ENCODE data around the gene ASB1. TPM values are rescaled to one million over a fixed set of nuclear protein-coding genes. Genes with fewer than 3 reads are reported as not detected.

ASB1 gene
- total RNA-seq, 1 donor from 2014 or later = 16.7 TPM

DNA sequence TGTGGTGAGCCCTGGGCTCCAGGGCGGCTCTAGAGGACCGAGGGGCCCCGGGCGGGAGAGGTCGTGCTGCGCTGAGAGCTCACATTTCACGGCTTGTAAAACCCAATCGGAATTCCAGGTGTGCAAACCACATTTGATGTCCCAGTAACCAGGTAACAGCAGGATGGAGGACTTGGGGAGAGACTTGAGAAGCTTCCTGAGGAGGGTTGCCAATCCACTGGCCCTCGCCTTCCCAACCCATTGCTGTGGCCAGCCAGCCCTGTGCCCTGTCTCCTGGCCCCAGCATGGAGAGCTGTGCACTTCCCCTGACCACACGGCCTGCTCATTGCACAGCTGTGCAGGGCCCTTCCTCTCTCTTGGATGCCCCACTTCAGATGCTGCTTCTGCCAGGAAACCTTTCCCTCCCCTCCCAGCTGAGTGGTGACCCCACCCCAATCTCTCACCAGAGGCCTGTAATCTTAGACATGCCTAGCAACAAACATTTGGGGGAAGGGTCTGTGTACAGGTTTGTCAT, 39.6 kb downstream of the ASB1 start:
- no peak for TF ChIP-seq POLR2A (IDR thresholded peaks at IDR 0.05)
- no peak overlapping the region for H3K4me3 ChIP-seq
- H3K36me3 ChIP-seq = no peaks in the 10 kb centered on the region
- no peaks in the 10 kb centered on the region for H3K4me1 ChIP-seq
- H3K27me3 ChIP-seq = no peaks in the 10 kb centered on the region
- no peaks in the 10 kb centered on the region for H3K9me3 ChIP-seq
- no peak overlapping the region for H3K27ac ChIP-seq
- DNase-seq (ENCODE audit: extremely low spot score in 2 of 2) = peak in 1 of 2 donors; percentile 89
- intact Hi-C loops (cut with DNase I) = no loop called here

GRCh38 chr2:238467062-238467461, 40.3 kb downstream of the ASB1 start:
- H3K27me3 ChIP-seq = no peaks in the 10 kb centered on the region
- TF ChIP-seq POLR2AphosphoS5 (IDR thresholded peaks at IDR 0.05; ENCODE audit: insufficient read depth in 1 of 2, low read depth in 1 of 2) (no peak), CTCF (IDR thresholded peaks at IDR 0.05) (no peak), POLR2A (IDR thresholded peaks at IDR 0.05) (no peak)
- no peak overlapping the region for H3K27ac ChIP-seq
- no peaks in the 10 kb centered on the region for H3K4me1 ChIP-seq
- DNase-seq (ENCODE audit: extremely low spot score in 2 of 2) = no peak
- H3K9me3 ChIP-seq = no peaks in the 10 kb centered on the region
- H3K4me3 ChIP-seq = no peak overlapping the region
- no peaks in the 10 kb centered on the region for H3K36me3 ChIP-seq
- intact Hi-C loops (cut with DNase I) = no loop called here

- H3K27me3 ChIP-seq = no peaks in the 10 kb centered on the region
- TF ChIP-seq POLR2A (IDR thresholded peaks at IDR 0.05) (no peak), CTCF (IDR thresholded peaks at IDR 0.05) (no peak), POLR2AphosphoS5 (IDR thresholded peaks at IDR 0.05; ENCODE audit: insufficient read depth in 1 of 2, low read depth in 1 of 2) (no peak)
- H3K36me3 ChIP-seq = no peaks in the 10 kb centered on the region
- no peaks in the 10 kb centered on the region for H3K4me1 ChIP-seq
- no peak overlapping the region for H3K4me3 ChIP-seq
- H3K9me3 ChIP-seq = peaks cover 7% of the 10 kb centered on the region
- no peak overlapping the region for H3K27ac ChIP-seq
- DNase-seq (ENCODE audit: extremely low spot score in 2 of 2) = no peak
- intact Hi-C loops (cut with DNase I) = no loop called here
These were observed 41.1 kb downstream of the ASB1 start for GRCh38 chr2:238467792-238468191.

- Histone ChIP-seq H3K4me3 (no peak overlapping the region), H3K27ac (no peak overlapping the region), H3K36me3 (no peaks in the 10 kb centered on the region), H3K27me3 (no peaks in the 10 kb centered on the region), H3K9me3 (peaks cover 15% of the 10 kb centered on the region), H3K4me1 (no peaks in the 10 kb centered on the region)
- intact Hi-C loops (cut with DNase I) = no loop called here
- no peak for DNase-seq (ENCODE audit: extremely low spot score in 2 of 2)
- TF ChIP-seq CTCF (IDR thresholded peaks at IDR 0.05) (no peak), POLR2AphosphoS5 (IDR thresholded peaks at IDR 0.05; ENCODE audit: insufficient read depth in 1 of 2, low read depth in 1 of 2) (no peak), POLR2A (IDR thresholded peaks at IDR 0.05) (no peak)
These were observed 42.4 kb downstream of the ASB1 start for GRCh38 chr2:238469155-238469554.

DNA sequence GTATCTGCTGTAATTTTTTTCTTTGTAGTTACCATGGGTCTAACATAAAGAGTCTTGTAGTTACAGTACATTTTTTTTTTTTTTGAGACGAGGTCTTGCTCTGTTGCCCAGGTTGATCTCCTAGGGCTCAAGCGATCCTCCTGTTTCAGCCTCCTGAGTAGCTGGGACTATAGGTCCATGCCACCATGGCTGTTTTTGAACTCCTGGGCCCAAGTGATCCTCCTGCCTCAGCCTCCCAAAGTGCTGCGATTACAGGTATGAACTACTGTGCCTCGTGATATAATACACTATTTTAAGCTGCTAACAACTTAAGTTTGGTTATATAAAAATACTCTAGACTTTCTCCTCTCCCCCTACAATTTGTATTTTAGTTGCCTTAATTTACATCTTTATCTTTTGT, 46.3 kb downstream of the ASB1 start:
- TF ChIP-seq CTCF (IDR thresholded peaks at IDR 0.05) = no peak
- no peak for TF ChIP-seq POLR2A (IDR thresholded peaks at IDR 0.05)
- TF ChIP-seq POLR2AphosphoS5 (IDR thresholded peaks at IDR 0.05; ENCODE audit: insufficient read depth in 1 of 2, low read depth in 1 of 2) = no peak
- Histone ChIP-seq H3K4me1 (no peaks in the 10 kb centered on the region), H3K4me3 (no peak overlapping the region), H3K27ac (no peak overlapping the region), H3K36me3 (no peaks in the 10 kb centered on the region), H3K9me3 (peaks cover 15% of the 10 kb centered on the region), H3K27me3 (no peaks in the 10 kb centered on the region)
- intact Hi-C loops (cut with DNase I) = no loop called here
- no peak for DNase-seq (ENCODE audit: extremely low spot score in 2 of 2)

Data from vagina (tissue), 2 donors.